Coronary artery (tissue), 2 donors: ENCODE results near the gene ROR1.

Experiments
- DNase-seq: peaks from one replicate; pipeline ENCODE4 v3.0.0-alpha.2; 2017; ENCODE audit warnings: low spot score
- H3K27ac ChIP-seq, 2 donors: fragments of 200-600 bp; sonication (generic); one replicate each; pipeline ENCODE4 v1.5.1; 2016 to 2019
- H3K4me3 ChIP-seq: fragments of 200-600 bp; sonication (generic); 2 replicates; pipeline ENCODE4 v1.5.1; 2016; ENCODE audit warnings: mild to moderate bottlenecking, moderate library complexity
- TF ChIP-seq, protein P1 (sequence below): fragments of 200-600 bp; sonication (generic); IDR thresholded peaks from one replicate; pipeline ENCODE4 v1.5.1; 2019; ENCODE audit warnings: antibody characterized with exemption

ROR1 gene

DNA sequence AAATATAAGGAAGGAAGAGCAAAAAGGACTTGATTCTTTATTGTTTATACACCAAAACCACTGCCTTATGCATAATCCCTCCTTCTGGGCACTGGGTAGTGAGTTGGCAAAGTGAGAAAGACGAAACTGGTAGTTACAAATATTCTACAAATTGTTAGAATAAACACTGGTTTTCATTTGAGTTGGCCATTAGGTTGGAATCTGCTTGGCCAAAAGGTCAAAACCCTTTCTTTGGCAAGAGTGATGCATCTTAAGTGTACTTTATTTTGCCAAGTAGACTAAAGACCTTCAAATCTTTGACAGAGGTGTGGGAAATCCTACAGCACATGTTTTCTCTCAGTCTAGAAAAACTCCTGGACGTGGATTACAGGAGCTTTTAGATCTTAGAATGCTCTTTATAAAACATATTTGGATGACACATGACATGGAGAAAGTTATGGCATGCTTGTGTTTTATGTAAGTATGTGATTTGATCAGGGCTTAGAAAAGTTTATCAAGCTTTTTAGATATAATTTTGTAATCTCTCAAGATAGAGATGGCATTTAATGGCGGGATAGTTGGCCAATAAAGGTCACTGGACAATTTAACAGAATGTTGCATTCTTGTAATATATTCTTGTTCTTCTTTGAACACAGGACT, 120.9 kb downstream of the ROR1 start:
- TF ChIP-seq, protein P1, sequence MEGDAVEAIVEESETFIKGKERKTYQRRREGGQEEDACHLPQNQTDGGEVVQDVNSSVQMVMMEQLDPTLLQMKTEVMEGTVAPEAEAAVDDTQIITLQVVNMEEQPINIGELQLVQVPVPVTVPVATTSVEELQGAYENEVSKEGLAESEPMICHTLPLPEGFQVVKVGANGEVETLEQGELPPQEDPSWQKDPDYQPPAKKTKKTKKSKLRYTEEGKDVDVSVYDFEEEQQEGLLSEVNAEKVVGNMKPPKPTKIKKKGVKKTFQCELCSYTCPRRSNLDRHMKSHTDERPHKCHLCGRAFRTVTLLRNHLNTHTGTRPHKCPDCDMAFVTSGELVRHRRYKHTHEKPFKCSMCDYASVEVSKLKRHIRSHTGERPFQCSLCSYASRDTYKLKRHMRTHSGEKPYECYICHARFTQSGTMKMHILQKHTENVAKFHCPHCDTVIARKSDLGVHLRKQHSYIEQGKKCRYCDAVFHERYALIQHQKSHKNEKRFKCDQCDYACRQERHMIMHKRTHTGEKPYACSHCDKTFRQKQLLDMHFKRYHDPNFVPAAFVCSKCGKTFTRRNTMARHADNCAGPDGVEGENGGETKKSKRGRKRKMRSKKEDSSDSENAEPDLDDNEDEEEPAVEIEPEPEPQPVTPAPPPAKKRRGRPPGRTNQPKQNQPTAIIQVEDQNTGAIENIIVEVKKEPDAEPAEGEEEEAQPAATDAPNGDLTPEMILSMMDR, result no peak
- H3K4me3 ChIP-seq, result no peak overlapping the region
- no peak overlapping the region for H3K27ac ChIP-seq
- no peak for DNase-seq

DNA sequence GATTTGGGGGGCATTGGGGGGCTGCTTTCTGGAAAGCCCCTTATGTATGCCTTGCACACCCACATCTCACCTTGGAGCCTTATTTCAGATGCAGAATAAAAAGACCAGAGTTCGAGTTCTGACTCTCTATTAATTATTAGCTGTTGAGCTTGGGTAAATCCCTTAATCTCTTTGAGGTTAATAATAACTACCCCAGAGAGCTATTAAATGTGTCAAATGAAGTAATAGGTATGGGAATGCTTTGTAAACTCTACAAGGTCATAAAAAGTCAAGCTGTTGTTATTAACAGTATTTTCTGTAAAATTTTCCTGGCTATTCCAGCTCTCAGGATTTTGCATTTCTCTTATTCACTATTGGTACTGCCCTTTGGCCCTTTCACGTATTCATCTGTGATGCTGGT, 122.9 kb downstream of the ROR1 start:
- DNase-seq, result no peak

DNA sequence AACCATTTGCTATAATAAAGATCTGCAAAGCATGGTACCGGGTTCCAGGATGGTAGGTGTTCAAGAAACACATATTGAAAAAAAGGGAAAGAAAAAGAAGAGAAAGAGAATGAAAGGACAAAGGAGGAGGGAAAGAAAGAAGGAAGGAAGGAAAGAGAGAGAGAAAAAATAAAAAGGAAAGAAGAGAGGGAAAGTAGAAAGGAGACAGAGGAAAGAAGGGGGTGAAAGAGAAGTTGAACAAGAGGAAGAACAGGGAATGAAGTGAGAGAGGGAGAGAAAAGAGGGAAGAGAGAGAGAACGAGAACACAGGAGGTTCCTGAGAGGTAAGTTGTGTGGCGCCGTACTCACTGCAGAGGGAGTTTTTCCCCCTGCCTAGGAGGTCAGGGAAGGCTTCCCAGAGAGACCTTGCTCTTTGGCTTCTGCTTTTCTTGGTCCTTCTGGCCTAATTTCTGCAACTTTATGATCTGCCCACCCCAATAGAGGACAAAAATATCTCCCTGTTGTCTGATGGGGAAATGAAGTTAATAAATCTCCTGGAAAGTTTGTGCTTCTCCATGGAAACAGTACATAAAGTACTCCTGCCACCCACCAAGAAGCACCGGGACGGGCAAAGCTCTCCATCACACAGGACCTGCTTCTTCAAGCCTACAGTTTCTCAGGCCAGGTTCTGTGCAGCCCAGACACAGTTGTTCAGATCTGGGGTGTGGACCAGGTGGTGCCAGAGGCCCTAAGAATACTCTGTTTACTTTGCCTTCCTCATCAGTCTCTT, 124.8 kb downstream of the ROR1 start:
- DNase-seq, result no peak
- TF ChIP-seq, protein P1, result no peak
- Histone ChIP-seq H3K4me3 (no peak overlapping the region), H3K27ac (peak overlapping the region in 1 of 2 donors; percentile 56)

More for the DNA sequence above, 122.9 kb downstream of the ROR1 start:
- Histone ChIP-seq H3K27ac (no peak overlapping the region), H3K4me3 (no peak overlapping the region)
- TF ChIP-seq, protein P1, result no peak

DNA sequence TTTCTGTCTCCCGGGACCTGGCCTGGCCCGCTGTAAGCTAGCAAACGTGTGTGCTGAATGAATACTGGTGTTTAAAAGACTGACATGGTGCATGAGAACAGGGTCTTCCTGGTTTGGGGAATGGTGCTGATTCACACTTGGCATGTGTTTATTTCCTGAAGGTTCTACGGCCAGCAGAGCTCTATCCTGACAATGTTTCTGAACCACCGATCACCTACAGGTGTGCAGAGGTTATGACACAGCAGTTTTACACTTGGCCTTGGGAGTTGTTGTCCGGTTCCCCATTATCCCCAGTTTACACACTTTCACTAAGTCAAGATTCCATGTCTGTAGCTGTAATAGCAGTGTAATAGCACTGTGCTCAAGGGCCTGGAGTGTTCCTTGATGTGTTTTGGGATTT, 127.3 kb downstream of the ROR1 start:
- TF ChIP-seq, protein P1, result no peak
- no peak for DNase-seq
- Histone ChIP-seq H3K27ac (no peak overlapping the region), H3K4me3 (no peak overlapping the region)

DNA sequence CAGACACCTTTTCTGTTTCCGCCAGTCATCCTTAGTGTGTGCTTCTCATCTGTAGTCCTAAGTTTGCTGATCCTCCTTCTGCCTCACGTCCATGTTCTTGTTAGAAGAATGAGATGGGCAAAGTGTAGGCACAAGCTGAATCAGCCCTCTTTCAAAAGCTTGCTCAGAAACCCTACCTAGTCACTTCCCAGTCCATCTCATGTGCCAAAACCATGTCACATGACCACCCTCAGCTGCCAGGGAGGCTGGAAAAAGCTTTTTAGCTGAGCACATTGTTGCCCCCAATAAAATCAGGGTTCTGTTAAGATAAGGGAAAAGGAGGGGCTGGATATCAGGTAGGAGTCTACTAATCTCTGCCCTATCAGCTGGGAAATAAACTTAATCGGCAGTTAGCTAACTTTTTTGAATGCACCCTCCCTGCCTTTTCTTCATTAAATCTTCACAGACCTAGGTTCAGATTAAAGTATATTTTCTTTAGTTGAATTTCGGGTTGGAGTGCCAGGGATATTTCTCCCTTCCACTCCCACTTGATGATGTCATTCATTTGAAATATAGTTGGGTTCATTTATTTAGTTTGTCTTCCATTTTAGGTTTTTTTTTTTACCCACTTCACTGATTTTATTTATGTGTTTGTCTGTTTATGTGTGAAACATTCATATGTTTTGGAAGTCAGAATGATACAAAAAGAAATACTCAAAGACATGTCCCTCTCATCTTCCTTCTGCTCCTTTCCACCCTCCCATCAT, 129.2 kb downstream of the ROR1 start:
- TF ChIP-seq, protein P1, result no peak
- no peak overlapping the region for H3K4me3 ChIP-seq
- peak overlapping the region; percentile 38 to 42 for H3K27ac ChIP-seq
- no peak for DNase-seq

DNA sequence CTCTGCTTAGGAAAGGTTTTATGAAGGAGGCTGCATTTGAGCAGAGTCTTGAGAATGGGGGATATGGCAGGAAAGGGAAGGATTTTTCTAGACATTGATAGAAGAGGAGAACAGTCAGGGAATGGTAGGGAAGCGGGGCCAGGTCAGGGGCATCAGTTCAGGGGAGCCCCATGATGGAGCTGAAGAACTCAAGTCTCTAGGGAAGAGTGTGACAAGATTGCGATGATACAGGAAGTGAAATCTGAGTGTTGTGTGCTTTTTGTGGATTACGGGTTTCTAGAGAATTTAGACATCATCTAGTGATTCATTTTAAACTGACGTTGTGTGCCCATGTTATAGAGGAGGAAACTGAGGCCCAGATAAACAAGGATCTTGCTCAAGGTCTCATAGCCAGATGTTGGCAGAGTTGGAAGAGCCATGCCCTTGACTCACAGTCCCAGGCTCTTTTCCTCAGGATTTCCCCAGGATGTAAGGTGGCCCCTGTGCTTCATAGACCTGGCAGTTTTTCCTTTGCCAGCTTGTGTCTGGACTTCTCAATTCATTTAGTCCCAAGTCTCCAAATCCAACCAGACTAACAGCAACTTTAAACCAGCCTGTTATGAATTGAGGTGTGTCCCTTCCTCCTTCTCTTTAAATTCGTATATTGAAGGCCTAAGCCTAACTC, 130.3 kb downstream of the ROR1 start:
- no peak for DNase-seq
- TF ChIP-seq, protein P1, result no peak
- Histone ChIP-seq H3K27ac (no peak overlapping the region), H3K4me3 (no peak overlapping the region)
